Measurements from ENCODE around the gene DLK1.

DLK1 gene

GRCh38 chr14:100778526-100778882 lies 51.8 kb downstream of the DLK1 start:
- no peak for DNase-seq (ENCODE audit: low read depth)

GRCh38 chr14:100778951-100779690 lies 52.4 kb downstream of the DLK1 start:
- DNase-seq (ENCODE audit: low read depth): no peak

GRCh38 chr14:100779691-100780080 lies 53.0 kb downstream of the DLK1 start:
- DNase-seq (ENCODE audit: low read depth): no peak

GRCh38 chr14:100780246-100780645 lies 53.6 kb downstream of the DLK1 start:
- DNase-seq (ENCODE audit: low read depth): no peak

- DNase-seq (ENCODE audit: low read depth): no peak
Measured at GRCh38 chr14:100780646-100781355, 54.1 kb downstream of the DLK1 start.

GRCh38 chr14:100781952-100782351 lies 55.3 kb downstream of the DLK1 start:
- no peak for DNase-seq (ENCODE audit: low read depth)

- no peak for DNase-seq (ENCODE audit: low read depth)
Measured at GRCh38 chr14:100782516-100783320, 56.0 kb downstream of the DLK1 start.

GRCh38 chr14:100783630-100784370 lies 57.1 kb downstream of the DLK1 start:
- DNase-seq (ENCODE audit: low read depth): no peak

- no peak for DNase-seq (ENCODE audit: low read depth)
Measured at GRCh38 chr14:100784523-100785337, 58.0 kb downstream of the DLK1 start.

- DNase-seq (ENCODE audit: low read depth): no peak
Measured at GRCh38 chr14:100785338-100785615, 58.6 kb downstream of the DLK1 start.

- no peak for DNase-seq (ENCODE audit: low read depth)
Measured at GRCh38 chr14:100785626-100786025, 58.9 kb downstream of the DLK1 start.

GRCh38 chr14:100786131-100786530 lies 59.4 kb downstream of the DLK1 start:
- no peak for DNase-seq (ENCODE audit: low read depth)

- no peak for DNase-seq (ENCODE audit: low read depth)
Measured at GRCh38 chr14:100786576-100787219, 60.0 kb downstream of the DLK1 start.

GRCh38 chr14:100787659-100788058 lies 61.0 kb downstream of the DLK1 start:
- no peak for DNase-seq (ENCODE audit: low read depth)
